ENCODE data around the gene NEK3. TPM values are rescaled to one million over a fixed set of nuclear protein-coding genes. Genes with fewer than 3 reads are reported as not detected.
"Not testable (repeated sequence)": the region's sequence is repeated elsewhere in the genome, so short reads cannot be mapped to it uniquely, and the experiment has no call there.

The NEK3 gene
- total and polyA plus RNA-seq, 8 donors = 2.3 to 171 (median 19.6) TPM

DNA sequence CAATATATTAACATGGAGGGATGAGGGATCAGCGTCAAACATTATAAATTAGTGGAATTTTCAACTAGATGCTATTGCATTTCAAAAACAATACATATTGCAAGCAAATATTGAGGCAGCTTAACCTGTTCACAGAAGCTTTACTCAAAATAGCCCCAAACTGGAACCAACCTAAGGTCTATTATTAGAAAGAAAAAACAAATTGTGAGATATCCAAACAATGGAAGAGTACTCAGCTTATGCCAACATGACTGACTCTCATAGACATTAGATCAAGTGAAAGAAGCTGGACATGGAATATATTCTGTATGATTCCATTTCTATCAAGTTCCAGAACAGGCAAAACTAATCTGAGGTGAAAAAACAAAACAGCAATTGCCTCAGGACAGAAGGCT is 27.6 kb upstream of the NEK3 start:
- Histone ChIP-seq H3K36me3 (peaks cover 26 to 70% (median 49%) of the 10 kb centered on the region in 4 donors), H3K27ac (no peak overlapping the region), H3K4me1 (peaks cover 0 to 22% (median 14%) of the 10 kb centered on the region in 4 donors), H3K9me3 (no peaks in the 10 kb centered on the region), H3K4me3 (no peak overlapping the region), H3K27me3 (no peaks in the 10 kb centered on the region)
- WGBS, 5 donors = 83 to 100% (median 93%) methylated on average over 1 of the region's 1 CpG
- intact Hi-C loops (cut with DNase I; ENCODE audit: low total_unique reads) = no loop called here
- no peak for DNase-seq
- TF ChIP-seq POLR2A (IDR thresholded peaks at IDR 0.05) = no peak
- TF ChIP-seq EP300 (IDR thresholded peaks at IDR 0.05) = no peak
- TF ChIP-seq, protein P1, sequence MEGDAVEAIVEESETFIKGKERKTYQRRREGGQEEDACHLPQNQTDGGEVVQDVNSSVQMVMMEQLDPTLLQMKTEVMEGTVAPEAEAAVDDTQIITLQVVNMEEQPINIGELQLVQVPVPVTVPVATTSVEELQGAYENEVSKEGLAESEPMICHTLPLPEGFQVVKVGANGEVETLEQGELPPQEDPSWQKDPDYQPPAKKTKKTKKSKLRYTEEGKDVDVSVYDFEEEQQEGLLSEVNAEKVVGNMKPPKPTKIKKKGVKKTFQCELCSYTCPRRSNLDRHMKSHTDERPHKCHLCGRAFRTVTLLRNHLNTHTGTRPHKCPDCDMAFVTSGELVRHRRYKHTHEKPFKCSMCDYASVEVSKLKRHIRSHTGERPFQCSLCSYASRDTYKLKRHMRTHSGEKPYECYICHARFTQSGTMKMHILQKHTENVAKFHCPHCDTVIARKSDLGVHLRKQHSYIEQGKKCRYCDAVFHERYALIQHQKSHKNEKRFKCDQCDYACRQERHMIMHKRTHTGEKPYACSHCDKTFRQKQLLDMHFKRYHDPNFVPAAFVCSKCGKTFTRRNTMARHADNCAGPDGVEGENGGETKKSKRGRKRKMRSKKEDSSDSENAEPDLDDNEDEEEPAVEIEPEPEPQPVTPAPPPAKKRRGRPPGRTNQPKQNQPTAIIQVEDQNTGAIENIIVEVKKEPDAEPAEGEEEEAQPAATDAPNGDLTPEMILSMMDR (IDR thresholded peaks at IDR 0.05) = no peak
- no peak for TF ChIP-seq POLR2AphosphoS5 (IDR thresholded peaks at IDR 0.05)

DNA sequence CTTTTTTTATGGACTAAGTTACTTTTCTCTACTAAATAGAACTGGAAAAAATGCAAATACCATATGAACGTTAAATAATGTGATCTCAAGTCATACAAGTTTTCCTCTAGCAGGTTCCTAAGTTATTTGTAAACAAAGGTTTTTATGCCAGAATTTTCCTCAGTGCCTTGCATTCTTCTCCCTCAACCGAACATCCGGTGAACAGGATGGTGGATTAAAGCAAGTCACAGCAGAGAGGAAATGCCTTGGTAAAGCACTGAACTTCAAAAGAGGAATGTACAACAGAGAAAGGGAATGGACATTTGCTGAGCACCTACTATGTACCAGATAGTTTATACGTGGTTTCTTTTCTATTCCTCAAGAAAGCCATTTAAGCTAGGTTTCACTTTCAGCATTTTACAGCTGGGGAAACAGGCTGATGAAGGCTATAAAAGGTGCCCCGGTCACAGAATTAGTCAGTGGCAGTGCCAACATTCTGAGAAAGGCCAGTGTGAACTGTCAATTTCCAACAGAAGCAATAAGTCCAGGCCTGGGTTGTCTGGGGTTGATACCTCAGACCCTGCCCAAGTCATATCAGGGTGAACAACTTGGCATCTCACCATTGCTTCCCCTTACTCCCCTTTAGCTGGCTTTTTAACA is 22.0 kb upstream of the NEK3 start:
- H3K4me1 ChIP-seq; H3K27me3 ChIP-seq; H3K4me3 ChIP-seq; intact Hi-C loops (cut with DNase I; ENCODE audit: low total_unique reads); DNase-seq; H3K9me3 ChIP-seq: not testable (repeated sequence)
- WGBS, 5 donors = 52 to 70% (median 64%) methylated on average over 5 of the region's 5 CpGs
- peak overlapping the region in 1 of 5 donors; percentile 2 for H3K27ac ChIP-seq
- H3K36me3 ChIP-seq = peaks cover 34 to 81% (median 80%) of the 10 kb centered on the region in 4 donors

DNA sequence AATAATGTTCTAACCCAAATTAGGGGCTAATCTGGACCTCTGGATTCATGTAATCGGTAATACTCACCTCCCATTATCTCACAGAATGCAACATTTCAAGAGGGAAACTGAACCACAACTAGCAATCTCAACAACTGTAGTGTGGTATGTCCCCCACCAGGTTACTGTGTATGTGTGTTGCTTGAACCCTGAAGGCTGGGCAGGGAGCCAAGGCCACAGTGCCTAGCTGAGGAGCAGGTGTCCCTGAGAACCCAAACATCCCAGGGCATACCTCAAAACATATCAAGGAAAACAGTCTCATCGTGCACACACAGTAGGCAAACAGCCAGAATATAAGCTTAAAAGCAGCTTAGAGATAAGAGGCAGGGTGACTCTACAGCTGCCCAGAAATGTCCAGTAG is 20.5 kb upstream of the NEK3 start:
- TF ChIP-seq, protein P1 (IDR thresholded peaks at IDR 0.05) = no peak
- no peak overlapping the region for H3K4me3 ChIP-seq
- intact Hi-C loops (cut with DNase I; ENCODE audit: low total_unique reads) = no loop called here
- WGBS, 5 donors = 55 to 85% (median 63%) methylated on average over 2 of the region's 2 CpGs
- H3K9me3 ChIP-seq = no peaks in the 10 kb centered on the region
- DNase-seq = no peak
- peaks cover 25 to 84% (median 80%) of the 10 kb centered on the region in 4 donors for H3K36me3 ChIP-seq
- no peak overlapping the region for H3K27ac ChIP-seq
- H3K27me3 ChIP-seq = no peaks in the 10 kb centered on the region
- no peaks in the 10 kb centered on the region for H3K4me1 ChIP-seq

GRCh38 chr13:52177276-52177675 is 17.9 kb upstream of the NEK3 start:
- intact Hi-C loops (cut with DNase I; ENCODE audit: low total_unique reads) = no loop called here
- H3K9me3 ChIP-seq = no peaks in the 10 kb centered on the region
- H3K4me3 ChIP-seq = no peak overlapping the region
- no peak for DNase-seq
- TF ChIP-seq POLR2AphosphoS5 (IDR thresholded peaks at IDR 0.05) = no peak
- TF ChIP-seq, protein P1 (IDR thresholded peaks at IDR 0.05) = no peak
- no peak for TF ChIP-seq EP300 (IDR thresholded peaks at IDR 0.05)
- no peak for TF ChIP-seq POLR2A (IDR thresholded peaks at IDR 0.05)
- 69 to 86% (median 71%) methylated on average over 2 of the region's 2 CpGs for WGBS, 5 donors
- H3K27me3 ChIP-seq = no peaks in the 10 kb centered on the region
- H3K4me1 ChIP-seq = no peaks in the 10 kb centered on the region
- H3K27ac ChIP-seq = no peak overlapping the region
- H3K36me3 ChIP-seq = peaks cover 14 to 84% (median 77%) of the 10 kb centered on the region in 4 donors

DNA sequence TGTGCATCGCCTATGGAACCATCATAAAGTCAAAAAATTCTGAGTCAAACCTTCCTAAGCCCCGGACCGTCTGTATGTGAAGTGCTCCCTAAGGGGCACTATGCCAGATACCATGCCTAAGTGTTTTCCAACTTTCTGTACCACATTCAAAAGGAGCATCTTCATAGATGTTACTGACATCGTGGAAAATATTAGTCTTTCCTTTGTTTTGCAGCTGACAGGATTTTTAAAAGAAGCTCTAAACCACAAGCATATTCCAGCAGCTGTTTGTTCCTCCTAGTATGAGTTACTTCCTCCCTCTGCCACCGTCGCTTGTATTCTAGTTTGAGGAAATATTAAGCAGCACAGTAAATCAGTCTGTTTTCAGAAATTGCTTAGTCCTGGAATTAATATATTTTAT is 14.6 kb upstream of the NEK3 start:
- H3K27ac ChIP-seq; H3K4me1 ChIP-seq; intact Hi-C loops (cut with DNase I; ENCODE audit: low total_unique reads); DNase-seq; H3K9me3 ChIP-seq; H3K27me3 ChIP-seq; H3K4me3 ChIP-seq: not testable (repeated sequence)
- peaks cover 7 to 97% (median 86%) of the 10 kb centered on the region in 4 donors for H3K36me3 ChIP-seq
- 76 to 87% (median 81%) methylated on average over 6 of the region's 6 CpGs for WGBS, 5 donors

Measured in stomach (tissue), 9 donors.